Activated CD8-positive, alpha-beta memory T cell treated with anti-CD3 and anti-CD28 coated beads, Interleukin-2, amount 50 U/mL, for 1 hour (primary cell): ENCODE measurements around the gene PAQR7.
A peak's percentile ranks its signal among the peaks of the same experiment; 100 is the strongest.

ENCODE experiments used
- DNase-seq: peaks from one replicate; pipeline ENCODE4 v3.0.0-alpha.2; 2020; ENCODE audit errors: extremely low read depth

The PAQR7 gene

GRCh38 chr1:25874209-25874608 lies 1.3 kb downstream of the PAQR7 start:
- no peak for DNase-seq

DNA sequence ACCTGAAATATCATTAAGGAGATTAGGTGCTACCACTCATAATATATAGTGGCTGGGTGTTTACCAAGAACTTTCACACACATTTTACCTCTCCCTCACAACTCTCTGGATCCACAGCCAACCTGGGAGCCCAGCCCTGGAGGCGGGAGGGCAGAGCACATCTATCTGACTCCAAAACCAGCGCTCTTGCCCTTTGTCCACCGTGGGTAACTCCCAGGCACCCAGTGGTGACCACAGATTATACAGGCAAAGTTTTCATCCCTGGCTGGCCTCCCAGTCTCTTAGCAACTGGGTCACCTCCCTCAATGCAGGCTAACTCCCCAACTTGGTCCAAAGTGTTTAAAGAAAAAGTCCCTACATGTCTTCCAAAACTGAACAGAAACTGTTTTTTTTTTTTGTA lies 2.4 kb downstream of the PAQR7 start:
- DNase-seq = no peak

GRCh38 chr1:25872713-25873112 lies 2.8 kb downstream of the PAQR7 start:
- no peak for DNase-seq

- DNase-seq = no peak
Observed at GRCh38 chr1:25871704-25872494, 3.6 kb downstream of the PAQR7 start.

DNA sequence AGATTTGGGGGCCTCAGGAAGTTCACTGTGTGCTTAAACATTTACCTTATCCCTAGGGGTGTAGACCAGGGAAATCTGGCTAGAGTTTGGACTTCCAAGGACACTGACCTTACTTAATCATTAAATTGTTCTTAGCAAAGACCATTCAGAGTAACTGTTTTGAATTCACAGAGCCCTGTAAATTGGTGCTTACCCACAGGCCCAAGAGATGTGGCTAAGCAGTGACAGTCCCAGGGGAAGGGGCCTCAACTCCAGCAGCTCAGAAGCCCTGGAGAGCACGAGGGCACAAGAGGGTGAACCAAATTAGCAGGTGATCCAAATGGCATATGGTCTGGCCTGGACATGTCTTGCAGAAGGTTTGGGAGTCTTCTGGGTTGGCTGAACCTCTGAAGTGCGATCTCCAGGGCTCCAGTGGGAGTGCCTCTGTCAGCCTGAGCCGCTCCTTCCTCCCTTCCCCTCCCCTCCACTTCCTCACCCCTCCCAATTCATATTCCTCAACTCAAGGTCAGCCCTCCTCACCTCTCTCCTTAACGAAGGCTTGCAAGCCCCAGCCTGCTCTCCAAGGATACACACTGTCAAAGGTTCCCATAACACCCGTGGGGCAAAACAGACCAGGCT lies 4.3 kb downstream of the PAQR7 start:
- no peak for DNase-seq

- DNase-seq = no peak
Observed at GRCh38 chr1:25870614-25871013, 4.9 kb downstream of the PAQR7 start.

GRCh38 chr1:25869909-25870606 lies 5.5 kb downstream of the PAQR7 start:
- no peak for DNase-seq

DNA sequence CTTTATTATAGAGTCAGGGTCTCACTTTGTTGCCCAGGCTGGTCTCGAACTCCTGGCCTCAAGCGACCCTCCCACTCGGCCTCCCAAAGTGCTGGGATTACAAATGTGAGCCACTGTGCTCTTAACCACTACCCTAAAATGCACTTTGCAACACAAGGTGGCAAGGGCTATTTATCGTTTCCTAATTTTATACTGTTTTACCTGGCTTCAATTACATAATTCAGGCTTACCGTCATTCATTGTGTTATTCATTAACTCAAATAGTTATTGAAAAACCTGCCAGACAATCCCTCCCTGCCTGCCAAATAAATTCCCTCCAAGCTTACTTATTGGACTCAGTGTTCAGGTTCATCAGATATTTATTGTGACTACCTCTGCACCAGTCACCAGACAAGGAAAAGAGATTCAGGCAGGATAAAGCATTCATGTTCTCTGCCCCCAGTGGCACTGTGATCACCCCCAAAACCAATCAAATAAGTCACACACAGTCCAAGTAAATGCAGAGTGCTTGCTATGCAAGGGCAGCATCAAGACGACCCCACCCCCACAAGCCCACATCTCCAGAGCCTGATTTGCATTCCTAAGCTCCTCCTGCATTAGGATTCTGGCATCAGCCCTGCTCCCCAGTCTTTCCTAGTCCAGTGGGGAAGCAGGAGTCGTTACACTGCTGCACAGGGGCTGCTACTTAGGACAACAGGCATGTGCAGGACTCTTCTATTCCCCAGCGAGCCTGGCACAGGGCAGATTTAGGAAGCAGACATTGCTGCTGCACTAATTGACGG lies 8.1 kb downstream of the PAQR7 start:
- DNase-seq = no peak

DNA sequence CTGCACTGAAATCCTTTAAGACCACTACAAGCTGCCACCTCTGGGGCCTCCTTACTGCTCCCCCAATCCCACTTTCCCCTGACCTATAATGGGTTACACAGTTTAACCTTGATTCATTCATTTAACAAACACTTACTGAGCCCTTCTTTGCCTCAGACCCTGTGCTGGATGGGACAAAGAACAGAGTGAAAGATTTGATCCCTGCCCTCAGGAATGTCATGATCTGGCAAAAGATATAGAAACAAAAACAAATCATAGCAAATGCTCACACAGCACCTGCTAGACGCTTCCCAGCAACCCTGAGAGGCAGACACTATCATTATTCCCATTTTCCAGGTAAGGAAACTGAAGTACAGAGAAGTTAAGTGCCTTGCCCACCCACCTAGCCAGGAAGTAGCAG lies 9.2 kb downstream of the PAQR7 start:
- no peak for DNase-seq

- no peak for DNase-seq
Observed at GRCh38 chr1:25864434-25864833, 11.1 kb downstream of the PAQR7 start.

GRCh38 chr1:25863486-25864262 lies 11.8 kb downstream of the PAQR7 start:
- no peak for DNase-seq

DNA sequence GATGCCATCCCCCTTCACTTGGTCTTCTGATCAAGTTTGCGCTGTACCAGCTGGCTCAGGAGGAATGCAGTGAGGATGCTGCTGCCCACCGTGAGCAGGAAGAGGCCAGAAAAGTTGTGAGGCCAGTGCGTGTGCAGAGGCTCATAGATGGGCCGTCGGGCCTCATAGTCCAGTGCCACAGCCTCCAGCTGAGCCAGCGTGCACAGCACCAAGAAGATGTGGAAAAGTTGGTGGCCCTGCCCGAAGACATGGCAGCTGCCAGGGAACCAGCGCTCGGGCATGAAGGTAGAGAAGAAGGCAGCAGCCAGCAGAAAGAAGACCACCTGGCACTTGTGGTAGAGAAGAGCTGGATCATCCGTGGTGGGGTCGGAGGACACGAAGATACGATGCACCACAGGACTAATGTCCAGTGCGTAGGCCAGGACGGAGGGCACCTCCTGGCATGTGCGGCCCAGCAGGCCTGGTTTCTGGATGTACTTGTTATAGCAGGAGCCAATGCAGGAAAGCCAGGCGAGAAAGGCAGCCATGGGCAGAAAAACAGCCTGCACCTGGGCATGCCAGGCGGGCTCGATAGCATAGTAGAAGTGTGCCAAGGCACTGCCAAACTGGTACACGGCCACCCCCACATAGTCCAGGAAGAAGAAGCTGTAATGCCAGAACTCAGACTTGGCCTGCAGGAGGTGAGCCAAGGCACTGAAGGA lies 12.6 kb downstream of the PAQR7 start:
- no peak for DNase-seq

GRCh38 chr1:25861316-25862286 lies 13.9 kb downstream of the PAQR7 start:
- DNase-seq = no peak

GRCh38 chr1:25858906-25859789 lies 16.4 kb downstream of the PAQR7 start, which contains the start of gene AUNIP:
AUNIP (minus strand) TSS chr1:25859457; CDS start chr1:25859357, 100 bp downstream.
- peak; percentile 69 for DNase-seq

- DNase-seq = no peak
Observed at GRCh38 chr1:25858494-25858893, 17.0 kb downstream of the PAQR7 start.

DNA sequence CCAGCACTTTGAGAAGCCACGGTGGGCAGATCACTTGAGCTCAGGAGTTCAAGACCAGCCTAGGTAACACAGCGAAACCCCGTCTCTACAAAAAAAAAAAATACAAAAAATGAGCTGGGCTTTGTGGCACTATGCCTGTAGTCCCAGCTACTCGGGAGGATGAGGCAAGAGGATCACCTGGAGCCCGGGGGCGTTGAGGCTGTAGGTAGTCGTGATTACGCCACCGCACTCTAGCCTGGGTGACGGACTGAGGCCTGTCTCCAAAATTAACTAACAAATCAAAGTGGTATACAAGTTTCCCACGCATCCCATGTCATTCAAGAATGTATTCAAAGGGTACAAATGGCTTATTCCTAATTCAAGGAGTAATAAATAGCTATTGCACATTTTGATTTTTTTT lies 18.7 kb downstream of the PAQR7 start:
- no peak for DNase-seq

- DNase-seq = no peak
Observed at GRCh38 chr1:25854554-25854953, 21.0 kb downstream of the PAQR7 start.

DNA sequence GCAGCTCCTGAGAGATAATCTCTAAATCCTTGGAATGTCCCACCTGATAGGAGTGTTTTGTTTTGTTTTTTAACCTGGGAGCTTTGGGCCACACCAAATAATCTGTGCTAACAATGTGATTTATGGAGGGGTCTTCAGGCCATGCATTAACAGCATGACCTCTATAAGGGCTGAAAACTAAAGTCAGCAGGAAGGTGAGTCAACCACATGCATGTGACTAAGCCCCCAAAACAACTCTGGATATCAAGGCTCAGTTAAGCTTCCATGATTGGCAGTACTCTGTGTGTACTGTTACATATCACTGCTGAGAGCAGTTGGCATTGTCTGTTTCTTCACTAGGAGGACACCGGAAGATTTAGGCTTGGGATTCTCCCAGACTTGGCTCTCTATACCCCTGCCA lies 27.0 kb downstream of the PAQR7 start:
- no peak for DNase-seq
